SIG-M5 treated with dmso at 0.1 percent for 504 hours (cell line): ENCODE data around the gene SGCA.

Experiments used
- DNase-seq: peaks from one replicate; lab custom pipeline; 2025; ENCODE audit not compliant: unreplicated experiment; lab: John Stamatoyannopoulos, UW

SGCA gene

DNA sequence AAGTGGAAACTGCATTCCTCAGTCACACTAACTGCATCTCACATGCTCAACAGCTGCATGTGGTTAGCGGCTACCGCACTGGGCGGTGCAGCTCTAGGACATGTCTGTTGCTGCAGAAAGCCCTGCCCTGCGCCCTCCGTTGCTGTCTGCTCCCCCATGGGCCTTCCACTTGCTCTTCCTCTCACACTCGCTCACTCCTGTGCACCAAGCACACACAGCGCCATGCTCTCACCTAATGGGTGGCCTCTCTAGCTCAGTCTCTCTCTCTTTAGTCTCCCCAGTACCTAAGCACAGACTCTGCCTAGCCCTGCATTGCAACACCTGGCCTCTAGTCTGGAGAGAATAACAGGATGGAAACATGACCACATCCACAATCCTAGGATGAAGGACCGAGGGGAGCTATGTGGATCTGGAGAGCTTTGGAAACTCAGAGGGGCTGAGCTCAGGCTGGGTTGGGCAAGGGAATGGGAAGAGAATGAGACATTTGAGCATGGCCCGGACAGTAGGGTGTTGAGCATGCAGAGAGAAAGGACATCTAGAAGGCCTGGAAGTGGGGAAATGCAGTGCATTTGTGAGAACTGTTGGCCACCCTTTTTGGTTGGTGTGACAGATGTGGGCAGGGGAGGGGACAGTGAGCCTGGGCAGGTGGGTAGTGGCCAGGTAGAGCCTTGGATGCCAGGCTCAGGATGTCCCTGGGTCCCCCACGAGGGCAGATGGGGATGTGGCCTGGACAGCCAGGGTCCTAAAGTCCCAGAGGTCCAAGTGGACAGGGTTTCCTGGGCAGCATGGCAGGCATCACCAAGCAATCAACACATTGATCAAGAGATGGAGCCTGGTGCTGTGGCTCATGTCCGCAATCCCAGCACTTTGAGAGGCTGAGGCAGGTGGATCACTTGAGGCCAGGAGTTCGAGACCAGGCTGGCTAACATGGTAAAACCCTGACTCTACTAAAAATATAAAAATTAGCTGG is 16.1 kb downstream of the SGCA start:
- DNase-seq: no peak

GRCh38 chr17:50182783-50183420 is 17.1 kb downstream of the SGCA start:
- no peak for DNase-seq

- peak; percentile 94 for DNase-seq
These were observed 17.7 kb downstream of the SGCA start for GRCh38 chr17:50183421-50183994.

- DNase-seq: peak; percentile 8
These were observed 18.3 kb downstream of the SGCA start for GRCh38 chr17:50184064-50184463.

DNA sequence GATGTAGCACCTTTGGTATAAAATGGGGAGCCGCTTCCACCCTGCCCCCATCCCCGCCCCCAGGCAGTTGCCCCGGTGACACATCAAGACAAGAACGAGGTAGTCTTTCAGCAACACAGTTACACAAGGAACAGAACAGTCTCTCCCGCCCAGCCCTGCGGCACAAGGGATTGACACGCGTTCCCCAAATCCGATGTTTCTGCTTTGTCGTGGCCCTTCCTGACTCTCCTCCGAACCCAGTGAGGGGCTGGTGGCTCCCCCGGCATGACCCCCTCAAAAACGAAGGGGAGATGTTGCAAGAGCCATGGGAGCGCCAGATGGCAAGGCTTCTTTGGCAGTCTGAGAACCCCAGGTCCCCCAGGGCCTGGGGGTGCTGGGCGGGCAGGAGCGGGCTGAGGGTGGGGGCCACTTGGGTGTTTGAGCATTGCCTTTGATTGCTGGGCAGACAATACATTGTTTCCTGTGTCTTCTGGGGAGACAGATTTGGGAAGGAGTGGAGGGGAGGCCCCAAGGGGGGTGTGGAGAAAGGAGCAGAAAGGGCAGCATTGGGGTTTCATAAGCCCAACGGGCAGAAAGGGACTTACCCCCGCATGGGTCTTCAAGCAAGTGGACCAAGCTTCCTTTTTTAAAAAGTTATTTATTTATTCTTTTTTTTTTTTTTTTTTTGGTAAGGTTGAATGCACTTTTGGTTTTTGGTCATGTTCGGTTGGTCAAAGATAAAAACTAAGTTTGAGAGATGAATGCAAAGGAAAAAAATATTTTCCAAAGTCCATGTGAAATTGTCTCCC is 19.0 kb downstream of the SGCA start:
- peak; percentile 88 for DNase-seq

- no peak for DNase-seq
These were observed 20.0 kb downstream of the SGCA start for GRCh38 chr17:50185631-50186471.

DNA sequence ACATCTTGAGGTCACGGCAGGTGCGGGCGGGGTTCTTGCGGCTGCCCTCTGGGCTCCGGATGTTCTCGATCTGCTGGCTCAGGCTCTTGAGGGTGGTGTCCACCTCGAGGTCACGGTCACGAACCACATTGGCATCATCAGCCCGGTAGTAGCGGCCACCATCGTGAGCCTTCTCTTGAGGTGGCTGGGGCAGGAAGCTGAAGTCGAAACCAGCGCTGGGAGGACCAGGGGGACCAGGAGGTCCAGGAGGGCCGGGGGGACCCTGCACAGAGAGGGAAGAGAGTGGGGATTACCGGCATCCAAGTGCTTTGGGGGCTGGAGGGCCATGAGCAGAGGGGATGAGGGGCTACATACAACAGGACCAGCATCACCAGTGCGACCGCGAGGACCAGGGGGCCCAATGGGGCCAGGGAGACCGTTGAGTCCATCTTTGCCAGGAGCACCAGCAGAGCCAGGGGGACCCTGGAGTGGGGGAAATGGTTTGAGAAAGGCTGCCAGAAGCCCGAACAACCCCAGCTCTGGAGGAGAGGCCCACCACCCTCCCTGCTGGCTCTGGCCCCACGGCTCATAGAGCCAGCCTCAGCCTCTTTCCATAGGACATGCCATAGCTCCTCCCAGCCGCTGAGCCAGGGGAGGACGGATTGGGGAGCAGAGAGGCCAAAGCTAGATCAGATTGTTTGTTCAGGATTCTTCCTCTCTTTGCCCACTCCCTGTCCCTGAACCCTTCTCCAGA is 21.0 kb downstream of the SGCA start:
- DNase-seq: no peak

DNA sequence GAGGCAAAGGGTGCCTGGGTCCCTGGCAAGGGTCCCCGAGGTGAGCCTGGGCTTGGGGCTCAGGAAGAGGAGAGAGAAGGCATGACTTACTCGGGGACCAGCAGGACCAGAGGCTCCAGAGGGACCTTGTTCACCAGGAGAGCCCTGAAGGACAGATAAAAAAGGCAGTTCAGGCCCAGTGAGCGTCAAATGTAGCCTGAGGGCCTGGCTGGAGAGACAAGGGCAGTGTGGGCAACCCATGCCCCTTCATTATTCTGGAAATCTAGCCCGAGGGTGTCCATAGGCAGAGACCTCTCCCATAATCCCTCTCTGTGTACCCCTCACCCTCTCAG is 21.6 kb downstream of the SGCA start:
- no peak for DNase-seq

- DNase-seq: no peak
These were observed 22.1 kb downstream of the SGCA start for GRCh38 chr17:50187751-50188530.

DNA sequence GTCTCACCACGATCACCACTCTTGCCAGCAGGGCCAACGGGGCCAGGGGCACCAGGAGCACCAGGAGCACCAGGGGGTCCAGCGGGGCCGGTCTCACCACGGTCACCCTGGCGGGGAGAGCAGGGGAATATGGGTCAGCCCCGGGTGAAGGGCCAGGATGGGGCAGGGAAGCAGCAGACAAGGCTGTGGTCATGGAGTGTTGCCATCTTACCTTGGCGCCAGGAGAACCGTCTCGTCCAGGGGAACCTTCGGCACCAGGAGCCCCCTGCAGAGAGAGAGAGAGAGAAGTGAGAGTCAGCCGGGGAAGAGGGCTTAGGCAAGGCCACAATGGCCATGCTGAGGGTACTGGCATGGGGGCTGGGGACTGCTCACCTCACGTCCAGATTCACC is 22.7 kb downstream of the SGCA start:
- no peak for DNase-seq

DNA sequence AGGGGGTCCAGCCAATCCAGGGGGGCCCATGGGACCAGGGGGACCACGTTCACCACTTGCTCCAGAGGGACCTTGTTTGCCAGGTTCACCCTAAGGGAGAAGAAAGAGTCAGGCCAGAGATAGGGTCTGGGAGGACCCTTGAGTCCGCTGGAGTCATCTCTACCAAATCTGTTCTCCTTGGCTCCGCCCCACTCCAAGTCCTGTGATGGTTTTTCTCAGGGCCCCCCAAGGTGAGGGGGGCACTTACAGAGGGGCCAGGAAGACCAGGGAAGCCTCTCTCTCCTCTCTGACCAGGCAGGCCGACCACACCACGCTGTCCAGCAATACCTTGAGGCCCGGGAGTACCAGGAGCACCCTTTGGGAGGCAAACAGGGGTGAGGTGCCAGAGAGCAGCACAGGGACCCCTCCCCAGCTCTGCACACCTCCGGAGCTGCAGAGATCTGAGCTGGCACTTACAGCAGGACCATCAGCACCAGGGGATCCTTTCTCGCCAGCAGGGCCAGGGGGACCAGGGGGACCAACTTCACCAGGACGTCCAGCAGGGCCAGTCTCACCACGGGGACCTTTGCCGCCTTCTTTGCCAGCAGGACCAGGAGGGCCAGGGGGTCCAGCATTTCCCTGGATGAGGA is 23.2 kb downstream of the SGCA start:
- no peak for DNase-seq

DNA sequence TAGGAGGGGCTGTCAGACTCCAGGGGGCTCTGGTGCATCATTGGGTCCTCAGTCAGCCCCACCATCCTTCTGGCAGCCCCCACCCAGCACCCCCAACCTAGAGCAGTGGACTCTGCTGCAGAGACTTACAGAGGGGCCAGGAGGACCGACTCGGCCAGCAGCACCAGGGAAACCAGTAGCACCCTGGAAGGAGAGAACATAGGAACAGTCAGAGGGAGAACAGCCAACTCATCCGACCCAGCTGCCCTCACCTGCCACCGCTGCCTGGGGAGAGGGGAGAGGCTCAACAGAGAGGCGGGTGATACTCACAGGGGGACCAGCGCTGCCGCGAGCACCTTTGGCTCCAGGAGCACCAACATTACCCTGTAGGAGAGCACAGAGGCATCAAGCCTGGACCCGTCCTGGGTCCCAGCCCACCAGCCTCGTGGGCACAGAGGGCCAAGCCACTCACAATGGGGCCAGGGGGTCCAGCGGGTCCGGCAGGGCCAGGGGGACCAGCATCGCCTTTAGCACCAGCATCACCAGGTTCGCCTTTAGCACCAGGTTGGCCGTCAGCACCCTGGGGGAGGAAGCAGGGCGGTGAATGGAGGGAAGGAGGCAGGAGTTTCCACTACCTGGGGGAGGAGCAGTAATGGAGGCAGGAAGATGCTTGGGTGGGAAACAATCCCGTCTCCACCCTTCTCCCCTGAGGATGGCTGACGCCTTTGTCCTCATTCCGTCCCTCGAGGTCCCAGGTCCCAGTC is 23.9 kb downstream of the SGCA start:
- DNase-seq: no peak

- DNase-seq: no peak
These were observed 24.4 kb downstream of the SGCA start for GRCh38 chr17:50190293-50190602.

DNA sequence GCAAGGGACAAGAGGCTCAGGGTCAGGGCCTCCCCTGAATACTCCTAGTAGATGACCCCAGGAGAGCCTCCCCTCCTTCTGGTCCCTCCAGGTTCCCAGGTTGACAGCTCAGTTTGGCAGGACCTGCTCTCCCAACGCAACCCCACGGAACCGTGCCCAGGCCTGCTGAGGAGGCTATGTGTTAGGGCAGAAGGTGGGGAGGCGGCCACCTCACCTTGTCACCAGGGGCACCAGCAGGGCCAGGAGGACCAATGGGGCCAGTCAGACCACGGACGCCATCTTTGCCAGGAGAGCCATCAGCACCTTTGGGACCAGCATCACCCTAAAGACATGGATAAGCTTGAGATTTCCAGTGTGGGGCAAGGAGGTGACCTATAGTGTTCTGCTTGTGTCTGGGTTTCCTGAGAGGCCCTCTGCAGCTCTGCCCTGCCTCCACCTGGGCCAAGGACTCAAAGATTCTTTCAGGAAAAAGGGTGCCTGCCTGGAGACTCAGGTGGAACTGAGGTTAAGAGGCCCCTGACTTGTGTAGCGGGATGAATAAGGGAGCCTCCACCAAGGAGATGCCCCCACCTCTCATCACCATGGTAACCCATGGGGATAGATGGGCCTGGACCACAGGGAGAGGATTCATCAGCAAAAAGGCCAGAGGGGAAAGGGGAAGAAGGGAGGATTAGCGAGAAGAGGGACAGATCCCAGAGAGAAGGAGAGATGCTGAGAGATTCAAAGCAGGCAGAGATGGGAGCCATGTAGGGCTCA is 25.0 kb downstream of the SGCA start:
- no peak for DNase-seq

DNA sequence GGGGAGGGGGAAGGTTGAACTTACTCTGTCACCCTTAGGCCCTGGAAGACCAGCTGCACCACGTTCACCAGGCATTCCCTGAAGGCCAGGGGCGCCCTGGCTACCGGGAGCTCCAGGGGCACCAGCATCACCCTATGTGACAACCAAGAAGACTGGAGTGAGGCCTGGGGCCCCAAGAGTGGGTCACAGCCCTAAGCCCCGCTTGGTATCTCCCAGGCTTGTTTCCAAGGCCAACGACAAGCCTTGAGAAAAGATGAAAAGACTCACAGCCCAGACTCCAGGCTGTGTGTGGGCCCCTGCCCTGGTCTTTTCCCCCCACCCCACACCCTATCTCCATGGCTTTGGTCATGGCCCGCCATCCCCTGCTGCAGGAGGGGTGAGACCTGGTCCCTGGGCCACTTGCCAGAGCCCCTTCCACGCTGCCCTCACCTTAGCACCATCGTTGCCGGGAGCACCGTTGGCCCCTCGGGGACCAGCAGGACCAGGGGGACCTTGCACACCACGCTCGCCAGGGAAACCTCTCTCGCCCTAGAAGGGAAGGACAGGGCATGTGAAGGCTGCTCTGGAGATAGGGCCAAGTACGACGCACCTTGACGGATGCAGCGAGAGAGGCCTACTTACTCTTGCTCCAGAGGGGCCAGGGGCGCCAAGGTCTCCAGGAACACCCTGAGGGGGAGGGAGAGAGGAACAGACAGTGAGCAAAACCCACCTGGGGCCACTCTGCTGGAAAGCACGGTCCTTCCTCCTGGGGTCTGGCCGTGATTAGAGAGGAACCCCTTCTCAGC is 25.7 kb downstream of the SGCA start:
- DNase-seq: no peak

GRCh38 chr17:50192144-50192617 is 26.4 kb downstream of the SGCA start:
- DNase-seq: no peak
